HG02884 (cell line): Measurements from ENCODE around the gene SKOR2.

Experiments used
- ATAC-seq: cut with Tn5 transposase; IDR thresholded peaks from one replicate; pipeline ENCODE4 v1.9.1; 2021; ENCODE audit warnings: mild to moderate bottlenecking, moderate library complexity; ENCODE audit not compliant: unreplicated experiment

The SKOR2 gene

GRCh38 chr18:47251289-47252120 is at the start of gene SKOR2:
Gene SKOR2, minus strand, starts transcription at chr18:47251660. Its CDS starts 2,477 bp downstream, at chr18:47249183.
- ATAC-seq = no peak

- ATAC-seq = no peak
These were observed 45.0 kb upstream of the SKOR2 start for GRCh38 chr18:47296462-47296861.

- no peak for ATAC-seq
These were observed 43.3 kb upstream of the SKOR2 start for GRCh38 chr18:47294801-47295200.

DNA sequence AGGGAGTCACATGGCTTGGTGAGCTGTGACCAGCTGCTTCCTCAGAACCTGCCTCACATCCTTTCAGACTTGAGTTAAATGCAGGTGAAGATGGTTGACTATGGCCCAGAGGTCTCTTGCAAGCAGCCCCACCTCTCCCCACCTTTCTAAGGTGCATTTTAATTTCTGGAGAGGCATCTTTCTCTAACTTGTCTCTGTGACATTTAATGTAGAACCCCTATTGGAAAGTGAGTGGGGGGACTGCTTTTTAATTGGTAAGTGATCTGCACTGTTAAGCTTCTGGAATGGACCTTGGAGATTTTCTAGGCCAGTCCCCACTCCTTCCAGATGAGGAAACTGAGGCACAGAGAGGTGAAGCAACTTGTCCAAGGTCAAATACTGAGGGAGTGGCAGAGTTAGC is 37.3 kb upstream of the SKOR2 start:
- ATAC-seq = no peak

- no peak for ATAC-seq
These were observed 36.6 kb upstream of the SKOR2 start for GRCh38 chr18:47287911-47288585.

- ATAC-seq = no peak
These were observed 35.4 kb upstream of the SKOR2 start for GRCh38 chr18:47286776-47287410.

- no peak for ATAC-seq
These were observed 34.0 kb upstream of the SKOR2 start for GRCh38 chr18:47285456-47285855.

DNA sequence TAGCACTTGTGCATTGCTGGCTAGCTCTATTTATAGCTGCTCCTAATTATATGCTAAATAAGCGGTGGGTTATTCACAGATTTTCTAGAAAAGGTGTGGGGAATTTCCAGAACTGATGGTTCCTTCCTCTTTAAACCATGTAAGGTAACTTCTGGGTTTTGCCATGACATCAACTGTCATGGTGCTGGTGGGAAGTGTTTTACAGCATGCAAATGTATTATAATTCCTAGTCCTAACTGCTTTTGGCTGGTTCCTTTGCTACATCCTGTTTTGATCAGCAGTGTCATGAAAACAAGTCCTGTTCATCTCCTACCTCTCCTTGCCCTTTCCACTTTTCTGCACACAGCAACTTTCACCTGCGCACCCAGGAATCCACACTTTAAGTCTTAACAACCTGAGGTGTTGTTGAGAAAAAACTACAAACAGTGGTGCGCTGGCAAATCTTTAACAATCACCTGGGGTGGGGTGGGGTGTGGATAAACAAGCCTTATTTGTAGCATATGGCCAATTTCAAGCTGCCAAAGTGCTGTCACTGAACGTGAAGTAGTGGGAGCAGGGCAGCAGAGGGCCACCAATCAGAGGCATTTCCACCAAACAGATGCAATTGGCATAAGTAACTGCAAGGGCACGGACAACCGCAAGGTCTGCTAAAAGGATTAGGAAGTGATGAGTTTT is 33.4 kb upstream of the SKOR2 start:
- no peak for ATAC-seq

- no peak for ATAC-seq
These were observed 32.0 kb upstream of the SKOR2 start for GRCh38 chr18:47283476-47283875.

GRCh38 chr18:47280121-47280520 is 28.7 kb upstream of the SKOR2 start:
- no peak for ATAC-seq

GRCh38 chr18:47274961-47275360 is 23.5 kb upstream of the SKOR2 start:
- no peak for ATAC-seq

DNA sequence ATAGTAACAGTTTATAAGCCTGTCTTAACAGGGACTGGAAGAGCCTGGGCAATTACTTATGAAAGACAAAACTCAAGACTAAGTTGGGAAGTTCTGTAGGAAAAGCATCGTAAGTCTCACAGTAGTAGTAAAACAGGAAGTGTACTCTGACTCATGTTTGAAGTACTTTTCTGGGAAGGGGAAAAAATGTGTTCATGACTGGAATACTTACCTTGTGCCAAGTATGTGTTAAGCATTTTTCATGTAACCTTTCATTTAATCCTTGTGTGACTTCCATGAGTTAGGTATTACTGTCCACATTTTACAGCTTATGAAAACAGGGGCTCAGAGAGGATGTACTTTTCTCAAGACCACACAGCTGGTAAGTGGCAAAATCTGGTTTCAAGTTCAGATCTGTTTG is 13.7 kb upstream of the SKOR2 start:
- no peak for ATAC-seq

DNA sequence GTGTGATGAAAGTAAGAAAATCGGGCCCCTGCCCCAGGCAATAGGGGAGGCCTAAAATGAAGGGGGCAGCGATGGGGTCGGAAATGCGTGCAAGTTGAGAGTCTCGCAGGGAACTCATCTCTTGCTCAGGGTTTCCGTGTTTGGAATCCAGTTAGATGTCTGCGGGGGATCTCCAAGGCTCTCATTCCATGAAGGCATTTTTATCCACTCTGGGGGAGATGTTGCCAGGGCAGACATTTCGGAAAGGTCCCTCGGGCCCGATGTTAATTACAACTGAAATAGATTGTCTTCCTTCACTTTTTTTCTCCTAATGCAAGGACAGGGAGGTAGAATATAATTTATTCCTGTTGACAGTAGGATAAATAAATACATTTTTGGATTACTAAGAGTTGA is 12.8 kb upstream of the SKOR2 start:
- no peak for ATAC-seq

DNA sequence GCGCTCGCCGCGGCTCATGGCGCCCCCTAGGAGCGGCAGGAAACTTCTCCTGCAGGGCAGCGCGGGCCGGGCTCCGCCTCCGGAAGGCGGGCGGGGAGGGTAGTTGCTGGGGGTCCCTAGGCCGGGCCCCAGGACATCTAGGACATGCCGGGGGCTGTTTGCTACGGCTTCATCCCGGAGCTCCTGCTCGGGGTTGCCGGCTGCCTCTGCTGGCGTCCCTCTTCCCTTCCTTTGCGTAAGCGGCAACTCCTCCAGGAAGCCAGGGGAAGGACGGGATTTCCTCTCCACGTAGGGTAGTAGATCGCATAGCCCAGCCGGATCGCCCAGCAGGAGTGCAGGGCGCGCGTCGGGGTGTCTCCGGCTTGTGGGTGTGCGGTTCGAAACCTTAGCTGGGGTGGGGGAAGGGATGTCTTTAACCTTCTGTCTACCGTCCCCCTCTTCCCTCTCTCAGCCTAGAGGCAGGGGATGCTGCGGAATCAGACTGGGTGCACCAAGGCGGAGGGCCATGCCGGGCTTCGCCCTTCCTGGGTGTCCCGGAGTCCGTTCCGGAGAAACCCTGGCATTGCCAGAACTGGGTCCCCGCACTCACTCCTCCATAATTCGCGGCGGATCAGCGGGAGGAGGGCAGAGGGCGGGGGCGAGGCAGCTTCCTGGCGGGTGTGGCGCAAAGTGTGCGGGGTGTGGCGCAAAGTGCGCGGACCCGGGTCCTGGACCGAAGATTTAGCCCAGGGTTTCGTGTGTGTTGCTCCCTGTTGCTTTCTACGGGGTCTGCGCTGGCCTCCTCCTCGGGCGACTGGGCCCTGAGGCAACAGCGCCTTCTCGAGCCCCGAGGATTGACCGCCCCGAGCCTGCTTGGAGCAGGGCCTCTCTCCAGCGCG is 12.2 kb upstream of the SKOR2 start:
- no peak for ATAC-seq

- ATAC-seq = no peak
These were observed 11.6 kb upstream of the SKOR2 start for GRCh38 chr18:47263150-47263429.

DNA sequence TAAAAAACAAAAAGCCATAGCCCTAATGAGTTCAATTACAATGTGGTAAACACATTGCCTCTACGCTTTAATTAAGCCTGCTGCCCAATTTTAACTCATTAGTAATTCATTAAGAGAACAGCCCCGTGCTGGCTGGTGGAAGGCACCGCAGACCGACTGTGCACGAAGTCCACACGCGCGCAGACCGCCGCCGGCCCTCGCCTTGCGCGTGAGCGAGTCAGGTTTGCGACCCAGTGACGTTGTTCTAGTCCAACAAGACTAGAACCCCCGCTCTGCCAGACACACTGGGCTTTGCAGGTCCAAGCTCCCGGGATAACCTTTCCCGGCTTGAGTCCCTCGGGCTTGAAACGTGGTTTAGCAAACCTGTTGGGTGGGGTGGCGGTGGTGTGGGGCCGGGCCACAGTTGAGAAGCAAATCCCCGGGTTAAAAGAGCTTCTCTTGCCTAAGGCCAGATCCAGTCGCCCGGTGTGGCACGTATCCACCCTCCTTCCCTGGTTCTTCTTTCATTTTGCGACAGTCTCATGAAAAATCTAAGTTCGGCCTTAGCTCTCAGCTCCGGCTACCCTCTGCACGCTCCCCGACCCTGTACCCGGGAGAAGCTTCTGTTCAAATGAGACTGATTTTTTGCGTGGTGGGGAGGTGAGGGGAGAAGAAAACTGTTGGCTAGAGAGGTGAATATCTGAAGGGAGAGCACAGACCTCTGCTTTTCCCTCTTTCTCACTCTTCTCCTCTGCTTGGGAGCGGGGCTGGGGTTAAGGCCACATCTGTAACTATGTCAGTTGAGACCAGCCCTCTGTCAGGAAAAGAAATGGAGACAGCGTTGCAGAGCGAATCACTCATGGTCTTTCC is 11.1 kb upstream of the SKOR2 start:
- ATAC-seq = no peak

GRCh38 chr18:47261902-47262300 is 10.4 kb upstream of the SKOR2 start:
- ATAC-seq = no peak

DNA sequence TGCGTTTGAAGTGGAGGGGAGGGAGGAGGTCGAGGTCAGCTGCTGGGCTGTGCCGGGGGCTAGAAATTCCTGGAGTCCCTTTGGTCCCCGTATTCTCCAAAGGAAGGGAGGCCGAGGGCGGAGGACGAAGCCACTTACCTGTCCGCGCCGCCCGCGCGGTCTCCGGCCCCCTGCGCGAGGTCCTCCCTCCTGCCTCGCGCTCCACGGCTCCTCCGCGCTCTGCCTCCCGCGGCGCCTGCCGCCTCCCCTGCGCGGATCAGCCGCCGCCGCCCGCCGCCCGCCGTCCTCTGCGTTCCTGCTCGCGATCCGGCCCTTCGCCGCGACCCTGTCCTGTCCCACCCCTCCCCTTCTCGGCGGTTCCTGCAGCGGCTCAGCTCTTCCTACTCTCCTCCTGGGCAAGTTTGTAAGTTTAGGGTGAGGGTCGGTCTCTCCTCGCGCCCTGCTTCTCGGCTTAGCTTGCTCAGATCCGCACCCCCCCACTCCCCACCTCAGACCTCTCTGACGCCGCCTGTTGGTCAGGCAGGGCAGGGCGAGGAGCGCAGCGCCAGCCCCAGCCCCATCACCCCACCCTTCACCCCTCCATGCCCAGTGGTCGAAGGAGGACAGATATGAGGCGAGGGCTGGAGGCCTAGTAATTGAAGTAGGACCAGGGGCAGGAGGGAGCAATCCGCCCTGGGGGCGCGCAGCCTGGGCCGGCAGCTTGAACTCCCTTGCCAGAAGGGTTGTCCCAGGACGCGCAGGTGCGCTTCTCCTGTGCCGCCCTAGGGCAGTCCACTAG is 9.7 kb upstream of the SKOR2 start:
- no peak for ATAC-seq
